HG03520 (cell line): ENCODE measurements around the gene FAF2.
"Not testable (repeated sequence)": the region's sequence is repeated elsewhere in the genome, so short reads cannot be mapped to it uniquely, and the experiment has no call there.

Experiments
- ATAC-seq: cut with Tn5 transposase; IDR thresholded peaks from one replicate; pipeline ENCODE4 v1.9.1; 2021; ENCODE audit warnings: mild to moderate bottlenecking, moderate library complexity; ENCODE audit not compliant: unreplicated experiment

The FAF2 gene, protein sequence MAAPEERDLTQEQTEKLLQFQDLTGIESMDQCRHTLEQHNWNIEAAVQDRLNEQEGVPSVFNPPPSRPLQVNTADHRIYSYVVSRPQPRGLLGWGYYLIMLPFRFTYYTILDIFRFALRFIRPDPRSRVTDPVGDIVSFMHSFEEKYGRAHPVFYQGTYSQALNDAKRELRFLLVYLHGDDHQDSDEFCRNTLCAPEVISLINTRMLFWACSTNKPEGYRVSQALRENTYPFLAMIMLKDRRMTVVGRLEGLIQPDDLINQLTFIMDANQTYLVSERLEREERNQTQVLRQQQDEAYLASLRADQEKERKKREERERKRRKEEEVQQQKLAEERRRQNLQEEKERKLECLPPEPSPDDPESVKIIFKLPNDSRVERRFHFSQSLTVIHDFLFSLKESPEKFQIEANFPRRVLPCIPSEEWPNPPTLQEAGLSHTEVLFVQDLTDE

DNA sequence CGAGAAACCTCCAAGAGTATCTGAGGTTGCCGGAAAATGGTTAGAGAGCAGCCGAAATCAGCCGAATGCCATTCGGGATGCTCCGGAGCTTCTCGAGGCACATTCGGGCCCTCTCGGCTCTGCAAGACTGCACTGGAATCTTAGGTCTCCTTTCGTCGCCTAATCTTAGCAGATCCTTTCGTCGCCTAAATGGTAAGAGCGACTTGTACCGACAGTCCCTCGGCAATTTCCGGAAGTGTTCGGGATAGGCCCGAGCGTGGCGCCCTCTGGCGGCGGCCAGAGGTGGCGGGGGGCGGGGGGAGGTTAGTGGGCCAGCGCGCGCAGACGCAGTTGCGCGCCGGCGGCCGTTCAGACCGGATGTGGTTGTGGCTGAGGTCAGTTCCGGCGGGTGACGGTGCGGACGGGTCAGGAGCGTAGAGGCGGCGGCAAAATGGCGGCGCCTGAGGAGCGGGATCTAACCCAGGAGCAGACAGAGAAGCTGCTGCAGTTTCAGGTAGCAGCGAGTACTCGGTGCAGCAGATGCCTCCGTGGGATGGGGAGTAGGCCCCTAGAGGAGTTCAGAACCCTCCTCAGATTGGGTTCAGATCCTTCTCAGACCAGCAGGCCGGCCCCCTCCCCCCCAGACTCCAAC lies at the start of gene FAF2:
TSS of gene FAF2 (plus strand) at position 408 of the 631 bp plus-strand sequence. CDS start at position 431, 23 bp downstream.
- ATAC-seq = peak; percentile 91

DNA sequence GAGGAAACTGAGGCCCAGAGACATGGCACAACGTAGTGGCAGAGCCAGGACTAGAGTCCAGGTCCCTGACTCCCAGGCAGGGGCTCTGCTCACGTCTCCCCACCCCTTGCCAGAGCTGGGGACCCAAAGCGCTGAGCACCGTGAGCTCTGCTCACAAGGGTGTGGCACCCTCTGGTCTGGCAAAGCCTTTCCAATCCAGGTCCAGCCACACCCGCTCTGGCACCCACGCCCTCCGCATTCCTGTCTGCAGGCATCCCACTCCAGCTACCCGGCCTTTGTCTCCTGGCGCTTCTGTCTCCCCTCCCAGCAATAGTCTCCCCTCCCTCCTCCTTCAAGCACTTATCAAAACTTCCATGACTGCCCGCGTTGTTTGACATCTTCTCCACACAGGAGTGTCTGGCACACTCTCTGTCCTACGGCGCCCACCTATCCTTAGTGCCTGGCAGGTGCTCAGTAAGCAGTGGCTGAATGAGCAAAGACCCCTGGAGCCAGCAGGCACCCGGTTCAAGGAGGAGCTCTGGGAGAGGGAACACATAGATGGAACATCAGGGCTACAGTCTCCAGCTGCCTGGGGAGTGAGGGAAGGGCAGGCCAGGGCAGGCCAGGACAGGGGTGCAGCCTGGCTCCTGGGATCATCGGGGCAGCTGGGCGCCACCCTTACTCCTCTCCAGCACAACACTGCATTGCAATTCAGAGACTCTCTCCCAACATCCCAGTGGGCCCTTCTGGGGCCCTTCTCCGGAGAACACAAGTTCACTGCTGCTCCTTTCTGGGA lies 47.6 kb upstream of the FAF2 start:
- no peak for ATAC-seq

DNA sequence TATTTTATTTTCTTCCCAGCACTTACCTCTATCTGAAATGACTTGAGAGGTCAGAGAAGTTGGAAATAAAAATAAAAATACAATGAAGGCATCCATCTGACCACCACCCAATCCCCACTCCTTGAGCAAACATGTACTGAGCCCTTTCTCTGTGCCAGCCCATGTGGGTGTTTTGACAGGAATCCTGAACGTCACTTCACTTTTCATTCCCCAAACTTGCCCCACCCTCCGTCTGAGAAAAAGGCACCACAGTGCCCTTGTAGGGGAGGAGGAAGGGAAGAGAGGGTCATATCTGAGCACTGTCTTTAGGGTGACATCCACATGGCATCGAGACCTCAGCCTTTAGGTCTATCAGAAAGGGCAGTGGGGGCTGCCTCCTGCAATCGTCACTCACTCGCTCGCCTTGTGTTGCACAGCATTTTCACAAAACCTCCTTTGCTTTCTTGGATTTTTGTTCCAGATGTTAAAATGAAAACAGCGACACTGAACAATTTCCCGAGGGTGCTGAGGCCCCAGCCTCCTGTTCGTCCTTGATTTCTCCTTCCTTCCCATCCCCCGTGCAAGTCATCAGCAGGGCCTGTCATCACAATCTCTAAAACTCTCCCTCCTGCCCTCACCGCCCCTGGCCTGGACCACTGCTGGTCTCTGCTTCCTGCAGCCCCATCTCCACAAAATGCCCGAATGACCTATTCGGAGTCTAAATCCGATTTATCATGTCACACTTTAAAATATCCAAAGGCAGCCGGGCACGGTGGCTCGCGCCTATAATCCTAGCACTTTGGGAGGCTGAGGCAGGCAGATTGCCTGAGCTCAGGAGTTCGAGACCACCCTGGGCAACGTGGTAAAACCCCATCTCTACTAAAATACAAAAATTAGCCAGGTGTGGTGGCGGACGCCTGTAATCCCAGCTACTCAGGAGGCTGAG lies 46.6 kb upstream of the FAF2 start:
- no peak for ATAC-seq

DNA sequence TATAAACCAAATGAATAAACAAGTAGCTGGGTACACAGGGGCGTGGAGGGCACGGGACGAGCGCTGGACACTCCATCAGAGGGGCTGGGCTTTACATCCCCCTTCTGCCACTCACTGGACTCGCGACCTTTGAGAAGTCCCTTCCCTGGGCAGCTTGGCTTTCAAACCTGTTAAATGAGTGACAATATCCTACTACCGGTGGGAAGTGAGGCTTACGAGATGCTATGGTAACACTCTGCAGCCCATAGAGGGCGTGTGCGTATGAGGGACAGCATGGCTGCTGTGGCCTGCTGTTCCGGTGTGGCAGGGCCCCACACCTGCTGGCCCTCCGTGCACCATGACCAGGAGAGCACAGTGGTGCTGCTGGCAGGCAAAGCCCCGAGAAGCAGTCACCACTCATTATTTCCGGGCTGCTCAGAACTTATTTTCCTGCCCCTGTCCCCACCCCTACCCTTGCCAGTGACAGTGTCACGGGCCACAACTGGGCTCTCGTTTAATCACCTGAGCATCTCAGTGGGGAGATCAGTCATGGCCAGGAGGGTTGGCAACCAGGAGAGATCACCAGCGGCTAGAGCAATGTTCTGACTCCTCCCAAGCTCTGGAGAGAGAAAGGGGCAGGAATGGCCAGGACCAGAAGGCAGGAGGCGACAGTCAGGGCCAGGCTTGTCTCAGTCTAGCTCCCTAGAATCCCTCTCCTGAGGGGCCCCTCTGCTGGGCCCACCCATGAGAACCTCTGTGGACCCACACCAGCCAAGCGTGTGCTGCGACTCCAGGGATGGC lies 42.3 kb upstream of the FAF2 start:
- no peak for ATAC-seq

DNA sequence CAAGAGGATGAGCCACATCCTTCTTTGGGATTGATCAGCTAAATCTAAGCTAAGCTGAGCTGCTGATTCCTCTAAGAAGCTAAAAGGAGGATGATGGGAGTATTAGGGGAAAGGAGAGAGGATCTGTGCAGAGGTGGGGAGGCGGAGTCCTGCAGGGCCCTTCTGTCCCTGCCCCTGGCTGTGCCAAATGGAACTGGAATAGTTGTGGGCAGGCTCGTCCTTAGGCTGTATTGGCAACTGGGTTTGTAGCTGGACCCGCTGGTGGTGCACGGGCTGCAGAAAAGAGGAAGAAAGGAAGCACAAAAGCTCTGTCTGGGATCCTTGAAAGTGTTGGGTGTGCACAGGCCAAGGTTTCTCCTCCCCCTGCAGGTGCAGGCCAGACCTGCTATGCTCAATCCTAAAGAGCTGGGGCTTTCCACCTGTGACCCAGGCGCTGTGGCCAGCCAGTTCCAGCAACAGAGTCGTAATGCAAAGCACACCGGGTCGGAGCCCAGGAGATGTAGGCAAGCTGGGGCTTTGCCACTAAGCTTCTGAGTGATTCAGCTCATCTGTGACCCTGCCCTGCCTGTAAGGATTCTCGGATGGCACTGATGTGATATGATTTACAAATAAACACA lies 41.6 kb upstream of the FAF2 start:
- ATAC-seq = no peak

DNA sequence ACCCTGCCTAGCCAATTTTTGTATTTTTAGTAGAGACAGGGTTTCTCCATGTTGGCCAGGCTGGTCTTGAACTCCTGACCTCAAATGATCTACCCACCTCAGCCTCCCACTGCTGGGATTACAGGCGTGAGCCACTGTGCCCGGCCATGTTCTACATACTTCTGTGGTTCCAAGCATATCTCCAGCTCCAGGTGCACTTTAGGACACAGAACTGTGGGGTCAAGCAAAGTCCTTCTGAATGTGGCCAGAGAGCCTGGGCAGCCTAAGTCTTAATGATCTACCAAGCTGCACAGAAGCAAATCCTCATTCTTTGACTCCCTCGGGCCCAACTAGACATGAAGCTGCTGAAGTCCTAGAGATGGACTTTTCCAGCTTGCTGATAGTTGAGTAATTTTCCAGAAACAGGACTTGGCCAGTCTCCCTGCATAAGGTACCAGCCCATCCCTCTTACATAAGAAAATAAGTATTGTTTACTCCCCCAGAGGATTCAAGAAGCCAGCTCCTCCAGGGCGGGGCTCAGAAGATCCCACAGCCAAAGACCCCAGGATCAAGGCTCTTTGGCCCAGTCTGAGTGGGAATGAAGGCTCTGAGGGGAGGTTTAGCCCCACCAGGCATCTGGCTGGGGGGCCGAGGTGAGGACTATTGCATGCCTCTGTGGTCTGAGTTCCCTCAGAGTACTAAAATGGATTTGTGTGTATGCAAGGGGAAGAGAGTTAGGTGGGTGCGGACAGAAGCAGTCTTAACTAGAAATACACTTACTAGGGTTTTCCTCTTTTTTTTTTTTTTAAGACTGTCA lies 40.5 kb upstream of the FAF2 start:
- no peak for ATAC-seq

DNA sequence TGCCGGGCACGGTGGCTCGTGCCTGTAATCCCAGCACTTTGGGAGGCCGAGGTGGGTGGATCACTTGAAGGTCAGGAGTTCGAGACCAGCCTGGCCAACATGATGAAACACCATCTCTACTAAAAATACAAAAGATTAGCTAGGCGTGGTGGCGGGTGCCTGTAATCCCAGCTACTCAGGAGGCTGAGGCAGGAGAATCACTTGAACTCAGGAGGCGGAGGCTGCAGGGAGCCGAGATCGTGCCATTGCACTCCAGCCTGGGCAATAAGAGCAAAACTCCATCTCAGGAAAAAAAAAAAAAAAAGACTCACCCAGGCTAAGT lies 40.0 kb upstream of the FAF2 start:
- ATAC-seq = not testable (repeated sequence)

DNA sequence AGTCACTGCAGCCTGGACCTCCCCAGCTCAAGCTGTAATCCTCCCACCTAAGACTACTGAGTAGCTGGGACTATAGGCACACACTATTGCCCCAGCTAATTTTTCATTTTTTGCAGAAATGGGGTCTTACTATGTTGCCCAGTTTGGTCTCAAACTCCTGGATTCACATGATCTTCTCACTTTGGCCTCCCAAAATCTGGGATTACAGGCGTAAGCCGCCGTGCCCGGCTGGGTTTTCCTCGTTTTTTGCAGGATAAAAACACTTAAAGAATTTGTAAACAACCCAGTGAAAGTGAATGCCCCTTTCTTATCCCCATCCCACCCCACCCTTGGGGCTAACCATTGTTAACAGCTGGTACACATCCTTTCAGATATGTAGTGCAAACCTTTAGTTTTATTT lies 39.6 kb upstream of the FAF2 start:
- no peak for ATAC-seq

DNA sequence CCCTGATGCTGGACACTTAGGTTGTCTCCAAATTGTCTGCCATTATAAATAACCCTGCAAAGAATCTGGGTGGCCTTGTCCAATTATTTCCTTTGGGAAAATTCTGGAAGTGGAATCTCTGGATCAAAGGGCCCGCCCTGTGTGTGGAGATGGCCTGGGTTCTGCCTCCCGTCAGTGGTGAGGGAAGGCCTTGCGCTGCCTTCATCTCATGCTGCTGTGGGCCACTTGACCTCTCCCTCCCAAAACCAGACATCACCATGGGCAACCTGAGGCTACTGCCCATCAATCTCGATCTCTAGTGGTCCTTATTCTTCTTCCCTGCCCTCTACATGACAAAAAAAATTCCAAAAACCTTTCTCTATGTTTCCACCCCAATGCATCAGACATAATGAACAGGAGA lies 38.4 kb upstream of the FAF2 start:
- ATAC-seq = no peak

DNA sequence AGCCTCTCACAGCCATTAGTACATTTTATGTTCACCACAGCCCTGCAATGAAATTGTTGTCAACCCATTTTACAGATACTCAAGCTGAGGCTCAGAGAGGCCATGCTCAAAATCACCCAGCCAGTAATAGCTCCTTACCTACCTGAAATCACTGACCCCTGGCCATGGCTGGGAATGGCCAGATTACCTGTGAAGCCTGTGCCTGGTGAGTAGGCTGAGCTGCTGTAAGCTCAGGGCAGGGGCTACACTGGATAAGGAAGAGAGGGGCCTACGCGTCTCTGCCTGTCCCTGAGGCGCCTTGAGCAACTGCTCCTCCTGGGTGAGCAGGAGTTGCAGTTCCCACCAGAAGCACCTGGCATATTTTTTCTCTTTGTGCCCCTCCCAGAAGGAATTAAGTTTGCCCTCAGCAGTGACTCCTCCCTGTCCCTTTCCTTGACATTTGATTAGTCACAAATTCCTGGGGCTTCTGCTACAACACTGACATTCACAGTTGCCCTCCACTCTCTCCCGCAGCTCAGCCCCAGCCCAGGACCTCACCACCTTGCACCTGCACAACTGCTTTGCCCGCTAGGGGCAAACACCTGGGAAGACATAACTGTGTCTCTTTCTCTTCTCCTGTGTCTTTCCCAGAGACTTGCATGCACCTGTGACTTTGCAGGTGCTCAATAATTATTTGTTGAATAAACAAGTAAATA lies 37.6 kb upstream of the FAF2 start:
- ATAC-seq = no peak

DNA sequence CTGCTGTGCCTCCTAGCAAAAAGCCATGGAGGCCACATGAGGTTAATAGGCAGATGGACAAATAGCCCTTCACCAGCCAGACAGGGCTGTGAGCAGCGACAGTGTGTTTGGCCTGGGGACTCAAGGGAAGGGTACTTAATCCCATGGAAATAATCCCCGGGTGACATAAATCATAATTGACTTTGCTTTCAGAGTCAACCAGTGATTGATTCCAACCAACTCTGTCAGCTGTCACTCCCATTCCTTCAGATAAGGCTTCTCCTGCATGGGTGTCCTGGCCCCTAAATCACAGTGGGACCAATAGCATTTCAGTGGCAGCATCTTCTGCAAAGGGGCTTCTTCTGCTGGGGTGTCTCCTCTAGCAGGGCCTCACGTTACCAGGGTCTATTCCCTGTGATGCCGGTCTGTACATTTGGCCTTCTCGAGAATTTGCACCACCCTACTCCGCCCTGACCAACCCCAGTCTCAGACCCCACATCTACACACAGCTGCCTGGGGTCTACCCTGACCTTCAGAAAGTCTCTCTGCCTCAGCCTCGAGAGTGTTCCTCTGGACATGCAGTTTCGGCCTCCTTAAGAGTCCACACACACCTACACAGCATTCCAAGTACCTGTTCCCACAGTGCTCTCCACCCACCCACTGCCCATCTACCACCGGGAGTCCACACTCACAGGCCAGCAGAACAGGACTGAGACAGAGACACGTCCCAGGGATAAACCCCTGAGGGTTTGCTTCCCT lies 35.5 kb upstream of the FAF2 start:
- no peak for ATAC-seq

DNA sequence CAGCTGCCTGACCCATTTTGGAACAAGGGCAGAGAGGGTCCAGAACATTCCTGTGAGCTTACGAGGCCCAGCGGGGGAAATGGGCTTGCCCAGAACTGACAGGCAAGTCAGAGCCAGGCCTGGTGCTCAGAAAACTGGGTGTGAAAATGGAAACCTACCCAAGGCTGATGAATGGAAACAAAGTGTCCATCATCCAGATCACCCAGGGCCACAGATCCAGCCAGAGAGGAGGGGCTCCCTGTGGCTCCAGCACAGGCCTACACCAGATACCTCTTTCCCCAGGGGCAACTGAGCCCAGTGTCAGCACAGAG lies 35.0 kb upstream of the FAF2 start:
- no peak for ATAC-seq

DNA sequence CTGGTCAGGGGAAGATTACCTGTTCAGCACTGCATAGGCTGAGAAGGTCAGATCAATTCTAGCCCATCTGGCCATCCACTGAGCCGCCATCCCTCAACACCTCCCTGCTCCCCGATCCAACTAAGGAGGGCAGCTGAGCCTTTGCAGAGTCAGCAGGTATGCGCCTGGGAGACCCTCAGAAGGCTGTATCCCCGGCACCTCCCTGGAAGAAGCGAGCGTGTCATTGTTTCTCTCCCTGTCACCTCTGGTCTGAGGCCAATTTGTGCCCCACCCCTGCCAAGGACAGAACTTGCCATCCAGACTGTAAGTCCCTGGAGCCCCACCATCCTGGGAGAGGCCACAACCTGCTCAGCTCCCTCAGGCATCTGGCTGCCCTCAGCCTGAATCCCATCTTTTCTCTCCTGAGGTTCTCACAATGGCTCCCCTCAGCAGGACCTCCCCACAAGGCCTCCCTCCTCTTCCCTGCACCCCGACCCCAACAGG lies 34.4 kb upstream of the FAF2 start:
- ATAC-seq = no peak

DNA sequence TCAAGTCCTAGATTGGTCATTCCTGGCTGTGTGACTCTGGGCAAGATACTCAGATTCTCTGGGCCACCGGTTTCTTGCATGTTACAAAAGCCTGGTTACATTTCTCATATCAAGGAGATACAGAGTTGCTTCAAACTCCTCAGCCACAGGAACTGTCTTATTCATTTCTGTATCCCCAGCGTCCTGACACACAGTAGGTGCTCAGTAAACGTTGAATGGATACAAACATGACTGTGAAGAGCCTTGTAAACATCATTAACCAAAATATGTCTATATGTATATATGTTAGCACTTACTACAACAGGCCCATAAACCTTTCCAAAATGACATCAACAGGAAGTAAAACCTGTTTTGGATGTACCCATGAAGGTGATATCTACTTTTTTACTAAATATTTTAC lies 33.5 kb upstream of the FAF2 start:
- ATAC-seq = no peak

DNA sequence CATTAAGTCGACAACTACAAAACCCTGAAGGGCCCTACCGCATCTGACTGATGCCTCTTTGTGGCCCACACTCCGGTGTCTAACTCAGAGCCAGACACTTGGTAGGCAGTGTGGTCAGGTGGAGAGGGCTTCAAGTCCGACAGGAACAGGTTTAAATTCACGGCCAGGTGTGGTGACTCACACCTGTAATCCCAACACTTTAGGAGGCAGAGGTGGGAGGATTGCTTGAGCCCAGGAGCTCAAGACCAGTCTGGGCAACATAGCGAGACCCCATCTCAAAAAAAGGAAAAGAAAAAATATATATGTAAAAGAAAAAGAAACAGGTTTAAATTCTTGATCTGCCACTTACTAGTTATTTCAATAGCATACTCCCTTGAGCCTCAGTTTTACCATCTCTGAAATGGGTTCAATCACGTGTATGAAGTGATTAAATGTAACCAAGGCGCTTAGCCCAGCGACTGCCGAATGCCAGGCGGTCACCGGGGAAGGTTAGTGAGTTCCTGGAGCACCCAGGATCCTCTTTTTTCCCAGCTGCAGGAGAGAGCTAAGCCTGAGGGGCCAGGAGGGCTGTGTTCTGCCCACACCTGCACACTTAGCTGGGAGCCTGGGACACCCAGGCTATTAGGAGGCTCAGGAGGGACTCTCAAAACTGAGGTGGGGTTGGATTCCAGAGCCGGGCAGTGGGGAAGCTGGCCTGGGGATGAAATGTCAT lies 32.8 kb upstream of the FAF2 start:
- no peak for ATAC-seq

DNA sequence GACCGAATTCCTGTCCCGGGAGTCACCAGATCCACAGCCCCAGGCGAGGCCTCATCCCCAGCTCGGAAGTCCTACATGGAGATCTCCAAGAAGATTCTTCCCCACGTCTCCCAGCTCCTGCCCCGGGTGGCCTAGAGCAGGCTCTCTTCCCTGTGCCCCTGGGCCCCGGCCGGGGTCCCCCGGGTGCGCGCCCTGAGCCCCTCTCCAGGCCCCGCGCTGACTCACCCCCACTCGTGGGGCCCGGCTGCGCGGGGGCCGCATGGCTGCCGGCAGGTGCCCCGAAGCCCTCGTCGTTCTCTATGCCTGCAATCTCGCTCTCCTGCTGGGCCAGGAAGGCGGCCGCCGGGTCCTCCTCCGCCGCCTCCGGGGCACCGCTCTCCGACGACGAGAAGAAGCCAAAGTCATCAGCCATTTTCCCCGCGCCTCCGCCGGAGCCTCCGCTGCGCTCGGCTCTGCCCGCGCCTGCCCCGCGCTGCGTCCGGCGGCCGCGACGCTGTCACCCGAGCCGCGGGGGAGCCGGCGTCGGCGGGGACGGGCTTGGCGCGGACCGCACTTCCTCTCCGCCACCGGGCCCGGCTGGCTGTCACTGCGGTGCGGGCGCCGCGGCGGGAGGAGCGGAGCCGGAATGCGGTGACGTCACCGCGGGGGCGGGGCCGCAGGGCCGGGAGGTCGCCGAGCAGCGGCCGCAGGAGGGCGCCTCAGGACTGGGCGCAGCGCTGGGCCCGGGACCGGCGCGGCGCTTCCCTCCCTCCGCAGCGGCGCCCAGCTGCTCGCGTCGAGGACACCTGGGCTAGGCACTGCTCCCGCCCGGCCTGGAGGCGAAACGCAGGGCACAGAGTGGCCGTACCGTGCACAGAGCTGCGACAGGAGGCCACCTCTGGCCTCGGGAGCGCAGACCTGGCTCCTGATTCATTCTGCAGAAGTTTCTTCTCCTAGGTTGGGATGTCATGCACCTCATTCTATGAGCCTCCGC lies 31.9 kb upstream of the FAF2 start, which contains the start of gene CLTB:
TSS of gene CLTB (minus strand) at position 588 of the 973 bp plus-strand sequence. CDS start at position 412, 176 bp downstream.
- ATAC-seq = peak; percentile 89
